HG03521 (cell line): ENCODE results near the gene LDLRAD4.

Source experiments
- ATAC-seq: cut with Tn5 transposase; IDR thresholded peaks from one replicate; pipeline ENCODE4 v1.9.1; 2021; ENCODE audit warnings: mild to moderate bottlenecking, moderate library complexity; ENCODE audit not compliant: unreplicated experiment

The LDLRAD4 gene

GRCh38 chr18:13302457-13303225 lies 84.1 kb downstream of the LDLRAD4 start:
- no peak for ATAC-seq

GRCh38 chr18:13303756-13304364 lies 85.3 kb downstream of the LDLRAD4 start:
- no peak for ATAC-seq

GRCh38 chr18:13305301-13305700 lies 86.7 kb downstream of the LDLRAD4 start:
- ATAC-seq: no peak

- ATAC-seq: no peak
Measured at GRCh38 chr18:13306583-13306982, 88.0 kb downstream of the LDLRAD4 start.

- ATAC-seq: no peak
Measured at GRCh38 chr18:13308369-13308768, 89.8 kb downstream of the LDLRAD4 start.

- ATAC-seq: no peak
Measured at GRCh38 chr18:13309031-13309747, 90.6 kb downstream of the LDLRAD4 start.

GRCh38 chr18:13309748-13310670 lies 91.4 kb downstream of the LDLRAD4 start:
- ATAC-seq: no peak

GRCh38 chr18:13311193-13311592 lies 92.6 kb downstream of the LDLRAD4 start:
- no peak for ATAC-seq

- no peak for ATAC-seq
Measured at GRCh38 chr18:13312515-13312914, 94.0 kb downstream of the LDLRAD4 start.

- ATAC-seq: no peak
Measured at GRCh38 chr18:13313006-13313686, 94.6 kb downstream of the LDLRAD4 start.

GRCh38 chr18:13315000-13315399 lies 96.4 kb downstream of the LDLRAD4 start:
- no peak for ATAC-seq

- no peak for ATAC-seq
Measured at GRCh38 chr18:13316063-13316462, 97.5 kb downstream of the LDLRAD4 start.

- ATAC-seq: no peak
Measured at GRCh38 chr18:13317801-13318200, 99.2 kb downstream of the LDLRAD4 start.

- no peak for ATAC-seq
Measured at GRCh38 chr18:13318731-13319501, 100.4 kb downstream of the LDLRAD4 start.

- ATAC-seq: no peak
Measured at GRCh38 chr18:13319629-13320028, 101.1 kb downstream of the LDLRAD4 start.

- ATAC-seq: no peak
Measured at GRCh38 chr18:13320096-13320495, 101.5 kb downstream of the LDLRAD4 start.

- no peak for ATAC-seq
Measured at GRCh38 chr18:13320891-13321425, 102.4 kb downstream of the LDLRAD4 start.

GRCh38 chr18:13321923-13322322 lies 103.4 kb downstream of the LDLRAD4 start:
- no peak for ATAC-seq

GRCh38 chr18:13323186-13323585 lies 104.6 kb downstream of the LDLRAD4 start:
- no peak for ATAC-seq
